NOMO-1 (cell line): Measurements from ENCODE around the gene RBM44.
"Not testable (repeated sequence)": the region's sequence is repeated elsewhere in the genome, so short reads cannot be mapped to it uniquely, and the experiment has no call there.

Experiments
- DNase-seq, 2 experiments: peaks; one replicate each; lab custom pipeline; 2025; ENCODE audit not compliant: unreplicated experiment in 2 of 2; lab: John Stamatoyannopoulos, UW

Gene RBM44, protein sequence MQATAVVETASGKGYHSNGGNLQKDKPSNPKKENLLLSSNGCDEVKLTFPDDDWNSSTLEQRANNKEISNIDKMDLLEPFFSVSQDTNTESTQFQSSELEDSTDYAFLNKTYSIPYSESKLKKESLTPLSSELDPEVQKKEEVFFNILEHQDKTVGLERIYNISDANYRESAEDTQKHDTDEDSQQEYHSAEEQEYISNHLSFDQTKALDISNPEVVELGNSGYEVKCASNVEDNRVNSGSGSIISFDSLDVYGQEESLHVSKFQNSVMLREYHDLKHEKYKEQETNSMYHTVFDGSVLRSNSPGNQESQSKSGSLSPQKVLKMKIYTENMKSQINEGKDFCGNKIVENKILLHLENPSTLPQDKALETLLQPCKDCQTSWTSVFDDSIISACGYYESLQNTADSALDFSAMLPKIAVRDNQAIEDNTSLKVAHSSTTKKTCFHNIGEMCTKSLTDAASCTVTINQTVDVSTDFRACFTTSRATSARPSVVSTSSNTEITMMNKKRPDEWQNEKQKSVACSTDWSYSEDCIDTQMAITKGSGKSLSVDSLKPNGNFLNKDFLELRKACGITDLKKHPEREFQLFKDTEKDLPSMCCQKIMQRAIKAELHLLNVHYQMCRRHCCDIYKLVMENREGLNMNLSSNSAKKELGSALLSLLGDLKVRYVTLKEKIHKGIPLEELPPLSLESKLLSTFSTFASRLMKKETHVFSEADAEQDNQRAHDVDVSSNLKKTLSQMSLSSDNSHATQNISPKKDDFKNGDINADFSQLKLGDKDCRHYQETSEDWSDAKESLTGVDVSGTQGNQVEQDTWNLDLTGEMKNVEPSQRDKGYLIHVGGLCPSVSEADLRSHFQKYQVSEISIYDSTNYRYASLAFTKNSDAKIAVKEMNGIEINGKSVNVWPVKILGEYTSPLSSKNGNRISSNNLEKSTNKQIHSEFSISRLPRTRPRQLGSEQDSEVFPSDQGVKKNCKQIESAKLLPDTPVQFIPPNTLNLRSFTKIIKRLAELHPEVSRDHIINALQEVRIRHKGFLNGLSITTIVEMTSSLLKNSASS

DNA sequence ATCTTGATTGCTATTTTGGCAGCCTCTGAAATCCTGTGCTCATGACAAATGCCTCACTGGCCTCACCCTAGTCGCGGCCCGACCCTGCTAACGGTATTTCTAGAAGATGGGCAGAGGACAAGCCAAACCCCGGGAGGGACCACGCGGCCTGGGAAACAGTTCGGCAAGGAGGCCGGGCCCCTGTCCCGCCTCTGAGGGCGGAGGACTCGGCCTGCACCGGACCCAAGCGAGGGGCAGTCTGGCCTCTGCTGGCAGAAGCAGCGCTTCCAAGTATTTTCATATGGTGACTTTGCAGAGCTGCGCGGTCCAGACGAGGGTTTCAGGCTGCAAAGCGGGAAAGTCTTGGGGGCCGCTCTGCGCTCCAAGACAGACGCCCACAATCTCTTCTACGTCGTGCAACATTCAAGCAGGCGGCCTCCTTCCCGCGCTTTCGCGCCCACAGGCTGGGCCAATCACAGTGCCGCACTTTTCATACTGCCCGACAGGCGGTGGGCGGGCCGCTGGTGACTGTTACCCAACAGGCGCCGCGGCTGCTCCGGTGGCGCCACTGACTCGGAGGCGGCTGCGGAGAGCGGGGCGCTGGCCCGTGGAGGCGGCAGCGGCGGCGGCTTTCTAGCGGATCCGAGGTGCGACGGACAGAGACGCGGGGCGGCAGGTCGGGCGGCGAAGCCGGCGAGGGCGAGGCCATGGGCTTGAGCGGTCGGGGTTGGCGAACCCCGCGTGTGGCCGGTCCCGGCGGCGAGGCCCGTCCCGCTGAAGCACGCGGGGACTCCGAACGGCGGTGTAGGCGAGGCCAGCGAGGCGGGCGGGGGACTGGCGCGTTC lies at the start of gene RBM44:
TSS of gene RBM44 (plus strand) at position 544 of the 824 bp plus-strand sequence. CDS start 14,831 bp downstream, outside the sequence.
- DNase-seq, result no peak

DNA sequence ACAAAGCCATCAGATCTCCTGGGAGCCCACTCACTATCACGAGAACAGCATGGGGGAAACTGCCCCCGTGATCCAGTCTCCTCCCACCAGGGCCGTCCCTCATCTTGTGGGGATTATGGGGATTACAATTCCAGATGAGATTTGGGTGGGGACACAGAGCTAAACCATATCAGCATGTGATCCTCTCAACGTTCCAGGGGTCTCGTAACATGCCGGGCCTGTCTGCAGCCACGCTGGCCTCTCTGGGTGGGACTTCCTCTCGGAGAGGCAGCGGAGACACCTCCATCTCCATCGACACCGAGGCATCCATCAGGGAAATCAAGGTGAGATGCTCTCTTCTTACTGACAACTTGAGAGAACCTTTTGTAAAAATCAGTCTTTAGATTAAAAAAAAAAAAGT lies 49.6 kb upstream of the RBM44 start:
- no peak for DNase-seq

DNA sequence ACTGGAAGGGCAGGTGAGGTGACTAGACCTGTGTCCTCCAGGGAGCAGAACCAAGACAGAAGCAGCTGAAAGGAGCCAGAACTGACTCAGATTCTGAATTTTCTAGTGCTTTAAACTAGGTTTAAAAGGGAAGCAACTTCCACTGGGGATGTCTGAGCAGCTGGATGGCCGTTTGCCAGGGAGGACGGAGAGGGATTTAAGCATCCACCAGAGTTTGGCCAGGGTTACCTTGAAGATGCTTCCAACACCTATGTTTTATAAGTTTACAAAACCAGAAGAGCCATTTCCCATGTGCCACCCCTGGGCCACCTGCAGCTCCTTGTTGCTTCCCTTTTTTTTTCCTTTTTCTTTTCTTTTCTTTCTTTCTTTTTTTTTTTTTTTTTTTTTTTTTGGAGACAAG lies 48.6 kb upstream of the RBM44 start:
- DNase-seq, result no peak

DNA sequence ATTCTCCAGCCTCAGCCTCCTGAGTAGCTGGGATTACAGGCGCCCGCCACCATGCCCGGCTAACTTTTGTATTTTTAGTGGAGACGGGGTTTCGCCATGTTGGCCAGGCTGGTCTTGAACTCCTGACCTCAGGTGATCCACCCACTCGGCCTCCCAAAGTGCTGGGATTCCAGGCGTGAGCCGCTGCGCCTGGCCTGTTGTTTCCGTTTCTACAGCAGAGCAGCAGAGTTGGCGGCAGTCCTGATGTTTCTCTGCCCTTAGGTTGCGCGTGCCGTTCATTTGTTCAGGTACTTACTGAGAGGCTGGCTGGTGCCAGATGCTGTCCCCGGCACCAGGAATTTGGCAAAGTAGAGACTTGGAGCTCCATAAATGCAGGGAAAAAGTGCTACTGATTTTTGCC lies 48.1 kb upstream of the RBM44 start:
- not testable (repeated sequence) for DNase-seq

DNA sequence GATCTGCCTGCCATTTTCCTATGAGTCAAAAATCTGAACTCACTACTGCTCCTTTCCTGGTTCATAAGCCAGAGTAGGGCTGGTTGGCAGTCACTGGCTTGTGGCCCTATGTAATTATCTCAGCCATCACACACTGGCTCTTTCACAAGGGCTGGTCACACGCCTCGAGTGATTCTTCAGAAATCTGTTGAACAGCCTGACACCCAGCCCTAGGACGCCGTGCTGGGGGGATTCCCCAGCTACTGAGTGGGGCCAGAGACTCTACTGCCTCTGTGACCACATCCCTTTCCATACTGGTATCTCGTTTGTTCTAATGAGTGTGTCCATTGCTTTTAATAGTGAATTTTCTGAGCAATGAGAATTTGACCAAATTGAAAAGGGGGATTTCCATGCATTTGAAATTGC lies 45.8 kb upstream of the RBM44 start:
- no peak for DNase-seq

DNA sequence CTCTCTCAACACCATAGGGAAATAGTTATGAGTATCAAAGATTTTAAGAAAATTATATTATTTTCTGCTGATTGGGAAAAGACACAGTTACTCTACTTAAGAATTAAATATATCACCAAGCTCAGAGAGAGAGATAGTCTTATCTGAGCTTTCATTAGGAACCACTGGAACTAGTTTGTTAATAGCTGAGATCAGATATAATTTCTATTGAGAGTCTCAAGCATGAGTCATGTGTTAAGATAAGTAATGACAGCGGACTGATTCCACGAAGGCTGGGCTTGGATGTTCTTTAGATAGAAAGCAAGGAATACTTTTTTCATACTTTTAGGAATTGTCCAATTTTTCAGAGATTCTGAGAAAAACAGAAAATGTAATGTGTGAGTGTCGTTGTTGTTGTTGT lies 44.4 kb upstream of the RBM44 start:
- no peak for DNase-seq

DNA sequence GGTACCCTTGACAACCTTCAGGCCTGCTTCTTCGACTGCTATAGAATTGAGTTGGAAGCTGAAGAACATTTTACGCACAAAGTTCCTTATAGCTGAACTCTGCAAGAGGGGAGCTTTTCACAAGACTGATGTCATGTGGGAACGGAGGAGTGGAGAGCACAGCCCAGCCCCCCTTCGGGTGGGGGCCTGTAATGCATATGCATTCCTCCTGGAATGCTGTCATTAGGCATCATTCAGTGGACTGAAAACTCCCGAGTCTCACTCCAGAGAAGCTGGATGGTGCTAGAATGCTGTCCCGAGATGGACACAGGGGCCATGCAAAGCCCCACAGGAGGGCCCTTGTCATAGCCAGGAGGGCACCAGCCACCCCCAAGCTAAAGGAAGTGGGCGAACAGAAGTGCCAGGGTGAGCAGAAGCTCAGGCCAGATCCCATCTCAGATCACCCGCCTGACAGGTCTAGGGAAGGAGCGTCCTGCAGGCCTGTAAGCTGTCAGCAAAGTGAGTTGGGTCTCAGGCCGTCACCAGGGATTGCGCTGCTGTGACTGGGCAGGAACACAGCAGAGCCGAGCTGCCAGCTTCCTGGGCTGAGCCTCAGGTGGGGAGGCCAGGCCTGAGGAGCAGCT lies 43.8 kb upstream of the RBM44 start:
- DNase-seq, result no peak

DNA sequence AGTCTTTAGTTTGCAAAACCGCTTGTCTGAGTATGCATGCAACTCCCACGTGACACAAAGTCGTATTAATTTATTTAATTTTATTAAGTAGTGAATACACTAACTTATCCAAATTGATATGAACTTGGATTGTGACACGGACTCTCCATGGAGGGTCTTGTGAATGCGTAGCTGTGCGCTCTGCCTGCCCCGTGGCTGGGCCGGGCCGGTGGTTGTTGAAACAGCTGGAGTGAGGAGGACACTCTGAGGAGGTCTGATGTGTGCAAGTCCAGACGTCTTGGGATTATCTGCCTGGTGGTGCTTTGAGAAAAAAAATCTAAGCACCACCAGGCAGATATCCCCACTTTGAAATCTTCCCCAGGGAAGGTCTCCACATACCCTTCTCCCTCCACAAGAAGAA lies 41.0 kb upstream of the RBM44 start:
- no peak for DNase-seq

DNA sequence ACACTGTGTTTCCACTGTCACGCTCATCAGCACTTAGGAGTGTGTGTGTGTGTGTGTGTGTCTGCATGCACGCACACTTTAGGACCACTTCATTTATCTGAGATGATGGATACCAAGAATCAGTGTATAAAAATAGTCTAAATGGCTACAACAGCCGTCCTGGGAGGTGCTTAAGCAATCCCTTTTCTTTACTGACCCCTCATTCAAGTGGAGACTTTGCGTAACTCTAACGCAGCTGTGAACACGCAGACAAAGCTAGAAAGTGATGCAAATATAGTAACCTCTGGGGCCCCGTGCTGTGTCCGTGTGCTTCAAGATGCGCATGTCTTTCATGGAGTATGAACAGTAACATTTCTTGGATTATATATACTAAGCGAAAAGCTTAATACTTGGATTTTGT lies 40.4 kb upstream of the RBM44 start:
- no peak for DNase-seq

DNA sequence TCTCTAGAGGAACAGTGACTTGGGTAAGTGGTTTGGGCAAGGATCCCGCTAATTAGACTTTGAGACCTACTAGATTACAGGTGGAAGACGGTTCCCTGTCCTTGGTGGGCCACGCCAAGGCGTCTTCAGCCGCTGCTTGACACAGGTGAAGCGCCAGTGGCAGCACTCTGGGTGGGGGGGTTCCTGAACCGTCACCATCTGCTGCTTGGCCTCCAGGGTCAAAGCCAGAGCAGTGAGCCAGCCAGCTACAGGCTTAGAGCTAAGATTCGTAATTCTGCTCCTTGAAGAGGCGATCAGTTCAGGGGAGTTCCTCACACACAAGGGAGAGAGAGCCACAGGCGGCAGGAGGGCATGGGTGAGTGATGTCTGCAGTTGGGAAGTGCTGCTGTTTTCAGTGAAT lies 39.4 kb upstream of the RBM44 start:
- DNase-seq, result no peak

DNA sequence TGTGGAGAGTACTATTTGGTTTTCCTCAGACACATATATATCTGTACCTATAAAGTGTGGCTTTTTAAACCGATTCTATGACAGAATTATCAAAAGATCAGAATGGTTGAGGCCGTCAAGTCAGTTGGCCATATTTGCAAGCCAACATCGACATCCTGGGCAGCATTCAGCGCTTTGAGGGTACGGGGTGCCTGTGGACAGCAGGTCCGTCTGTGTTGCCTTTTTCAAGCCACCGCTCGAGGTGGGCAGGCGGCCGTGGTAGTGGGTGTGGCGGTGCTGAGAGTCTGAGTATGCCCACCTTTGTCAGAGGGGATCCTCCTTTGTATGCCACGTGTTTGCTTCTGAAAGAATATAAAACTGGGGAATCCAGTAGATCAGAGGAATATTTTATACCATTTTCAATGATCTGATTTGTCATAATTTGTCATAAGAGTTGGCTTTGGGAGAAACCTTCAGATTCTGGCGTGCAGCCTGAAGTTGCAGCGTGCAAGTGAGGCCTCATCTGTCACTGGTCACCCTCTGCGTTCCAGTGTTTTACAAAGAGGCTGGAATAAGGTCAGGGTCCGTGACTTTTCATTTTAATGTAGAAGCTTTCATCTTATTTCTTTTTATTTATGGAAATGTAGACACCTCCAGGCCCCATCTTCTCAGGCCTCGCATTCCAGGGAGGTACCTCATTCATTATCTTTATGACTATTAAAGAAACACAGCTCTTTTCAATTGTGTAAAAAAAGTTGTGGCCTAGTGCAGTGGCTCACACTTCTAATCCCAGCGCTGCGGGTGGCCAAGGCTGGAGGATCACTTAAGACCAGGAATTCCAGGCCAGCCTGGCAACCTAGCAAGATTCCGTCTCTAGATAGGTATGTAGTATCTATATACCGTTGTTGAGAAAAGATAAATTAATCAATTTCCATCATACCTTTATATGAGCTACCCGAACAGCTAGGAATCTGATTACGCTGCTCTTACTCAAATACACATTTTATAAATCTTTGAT lies 37.8 kb upstream of the RBM44 start:
- no peak for DNase-seq

DNA sequence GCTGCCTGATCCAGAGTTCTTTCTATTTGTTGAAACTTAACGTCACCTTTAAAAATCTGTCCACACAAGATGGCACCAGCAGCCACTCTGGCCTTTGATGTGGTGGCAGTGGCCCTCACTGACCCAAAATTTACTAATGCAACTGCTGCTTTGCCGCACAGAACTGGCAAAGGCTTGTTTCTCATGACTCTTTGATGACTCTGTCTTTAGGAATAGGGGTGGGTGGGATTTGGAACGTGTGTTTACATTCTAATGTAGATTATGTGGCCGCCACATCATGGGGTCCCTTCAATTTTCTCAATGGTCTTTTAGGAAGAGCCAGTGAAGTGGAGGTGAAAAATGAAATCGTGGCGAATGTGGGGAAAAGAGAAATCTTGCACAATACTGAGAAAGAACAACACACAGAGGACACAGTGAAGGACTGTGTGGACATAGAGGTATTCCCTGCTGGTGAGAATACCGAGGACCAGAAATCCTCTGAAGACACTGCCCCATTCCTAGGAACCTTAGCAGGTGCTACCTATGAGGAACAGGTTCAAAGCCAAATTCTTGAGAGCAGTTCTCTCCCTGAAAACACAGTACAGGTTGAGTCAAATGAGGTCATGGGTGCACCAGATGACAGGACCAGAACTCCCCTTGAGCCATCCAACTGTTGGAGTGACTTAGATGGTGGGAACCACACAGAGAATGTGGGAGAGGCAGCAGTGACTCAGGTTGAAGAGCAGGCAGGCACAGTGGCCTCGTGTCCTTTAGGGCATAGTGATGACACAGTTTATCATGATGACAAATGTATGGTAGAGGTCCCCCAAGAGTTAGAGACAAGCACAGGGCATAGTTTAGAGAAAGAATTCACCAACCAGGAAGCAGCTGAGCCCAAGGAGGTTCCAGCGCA lies 36.0 kb upstream of the RBM44 start:
- DNase-seq, result not testable (repeated sequence)

DNA sequence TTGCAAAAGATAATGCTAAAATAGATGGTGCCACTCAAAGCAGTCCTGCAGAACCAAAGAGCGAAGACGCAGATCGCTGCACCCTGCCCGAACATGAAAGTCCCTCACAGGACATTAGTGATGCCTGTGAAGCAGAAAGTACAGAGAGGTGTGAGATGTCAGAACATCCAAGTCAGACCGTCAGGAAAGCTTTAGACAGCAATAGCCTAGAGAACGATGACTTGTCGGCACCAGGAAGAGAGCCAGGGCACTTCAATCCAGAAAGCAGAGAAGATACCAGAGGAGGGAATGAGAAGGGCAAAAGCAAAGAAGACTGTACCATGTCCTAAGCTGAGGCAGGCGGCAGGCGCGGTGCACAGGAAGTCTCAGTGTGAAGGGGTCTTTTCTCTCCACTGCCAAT lies 34.8 kb upstream of the RBM44 start:
- no peak for DNase-seq

DNA sequence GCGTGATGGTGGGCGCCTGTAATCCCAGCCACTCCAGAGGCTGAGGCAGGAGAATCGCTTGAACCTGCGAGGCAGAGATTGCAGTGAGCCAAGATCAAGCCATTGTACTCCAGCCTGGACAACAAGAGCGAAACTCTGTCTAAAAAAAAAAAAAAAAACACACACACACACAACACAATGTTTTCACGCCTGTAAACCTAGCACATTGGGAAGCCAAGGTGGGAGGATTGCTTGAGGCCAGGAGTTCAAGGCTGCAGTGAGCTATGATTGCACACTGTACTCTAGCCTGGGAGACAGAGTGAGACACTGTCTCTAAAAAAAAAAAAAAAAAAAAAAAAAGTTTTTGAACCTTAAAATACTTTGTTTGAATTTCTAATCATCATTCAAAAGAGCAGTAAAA lies 33.5 kb upstream of the RBM44 start:
- DNase-seq, result not testable (repeated sequence)

DNA sequence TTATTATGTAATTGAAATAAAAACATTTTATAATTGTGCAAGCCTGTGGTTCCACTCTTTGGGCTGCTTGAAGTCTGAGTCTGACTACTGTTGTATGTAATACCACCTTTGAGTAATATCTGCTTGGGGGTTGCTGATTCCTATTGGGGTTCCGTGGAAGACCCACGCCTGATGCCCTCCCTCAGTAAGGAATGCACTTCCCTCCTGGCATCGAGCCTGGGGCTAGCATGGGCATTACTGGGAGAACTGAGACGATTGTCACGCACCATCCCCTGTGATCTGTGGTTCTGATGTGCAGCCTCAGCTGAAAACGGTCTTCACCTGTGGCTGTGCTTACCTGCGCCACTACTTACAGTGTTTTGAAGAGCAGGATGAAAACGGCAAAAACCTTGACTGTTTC lies 32.7 kb upstream of the RBM44 start:
- DNase-seq, result no peak

DNA sequence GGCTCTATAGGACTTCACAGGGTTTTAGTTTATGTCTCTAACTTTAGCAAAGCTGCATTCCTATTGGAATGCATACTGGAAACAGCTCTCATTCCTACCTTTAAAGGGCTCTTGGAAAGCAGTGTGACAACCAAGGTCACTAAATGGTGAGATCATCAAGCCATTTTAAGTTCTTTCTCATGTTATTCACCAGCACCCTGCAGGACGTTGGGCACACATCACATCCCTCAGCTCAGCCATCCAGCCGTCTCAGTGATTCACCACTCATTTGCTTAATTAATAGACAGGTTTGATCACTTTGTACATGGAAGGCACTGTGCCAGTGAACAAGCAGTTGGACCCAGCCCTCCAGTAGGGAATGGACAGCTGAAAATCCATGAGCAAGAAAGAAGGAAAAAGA lies 32.2 kb upstream of the RBM44 start:
- no peak for DNase-seq

DNA sequence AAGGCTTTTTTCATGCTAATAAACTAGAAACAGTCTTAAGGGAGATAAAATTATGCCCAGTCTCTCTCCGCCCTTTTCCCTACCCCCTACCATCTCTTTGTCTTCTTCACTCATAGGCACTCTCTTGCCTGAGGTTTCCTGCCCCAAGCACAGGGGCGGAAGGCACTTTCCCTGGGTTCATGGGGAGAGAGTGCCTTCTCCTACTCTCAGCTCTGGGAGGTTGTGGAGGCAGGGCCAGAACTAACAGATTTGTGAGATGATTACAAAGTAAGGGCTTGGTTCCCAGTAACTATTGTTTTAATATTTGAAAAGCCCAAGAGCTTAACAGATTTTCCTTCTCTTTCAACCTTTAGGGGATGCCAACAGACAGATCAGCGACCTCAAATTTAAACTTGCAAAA lies 26.1 kb upstream of the RBM44 start:
- DNase-seq, result no peak

DNA sequence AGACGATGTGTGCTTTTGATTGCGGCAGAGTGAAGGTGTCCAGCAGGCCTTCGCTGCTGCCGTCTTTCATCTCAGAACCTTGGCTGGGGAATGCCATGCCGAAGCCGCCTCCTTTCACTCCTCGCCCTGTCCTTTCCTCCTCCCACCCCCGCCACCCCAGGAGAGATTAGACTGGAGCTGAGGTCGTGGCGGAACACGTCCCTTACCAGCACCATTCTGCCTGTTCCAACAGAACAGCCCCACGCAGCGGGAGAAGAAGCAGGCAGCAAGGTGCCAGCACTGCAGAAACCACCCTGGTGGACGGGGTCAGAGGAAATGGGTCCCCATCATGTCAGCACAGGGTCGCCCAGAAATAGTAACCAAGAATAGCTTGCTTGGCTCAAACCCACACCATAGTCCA lies 24.8 kb upstream of the RBM44 start:
- no peak for DNase-seq
